ENCODE data around the gene MALAT1.

The MALAT1 gene

GRCh38 chr11:65541093-65541982 lies 42.5 kb downstream of the MALAT1 start:
- H3K4me3 ChIP-seq (ENCODE audit: low read depth, low read length), result peak overlapping the region; percentile 84
- TF ChIP-seq CTCF (IDR thresholded peaks at IDR 0.05; ENCODE audit: control insufficient read depth, extremely low read depth, insufficient read depth), result no peak
- DNase-seq (ENCODE audit: low read depth), result no peak

GRCh38 chr11:65542738-65543390 lies 44.0 kb downstream of the MALAT1 start:
- TF ChIP-seq CTCF (IDR thresholded peaks at IDR 0.05; ENCODE audit: control insufficient read depth, extremely low read depth, insufficient read depth), result no peak
- no peak for DNase-seq (ENCODE audit: low read depth)
- no peak overlapping the region for H3K4me3 ChIP-seq (ENCODE audit: low read depth, low read length)

GRCh38 chr11:65545853-65546216 lies 47.0 kb downstream of the MALAT1 start:
- H3K4me3 ChIP-seq (ENCODE audit: low read depth, low read length), result peak overlapping the region; percentile 42
- TF ChIP-seq CTCF (IDR thresholded peaks at IDR 0.05; ENCODE audit: control insufficient read depth, extremely low read depth, insufficient read depth), result no peak
- DNase-seq (ENCODE audit: low read depth), result no peak

- peak overlapping the region; percentile 42 for H3K4me3 ChIP-seq (ENCODE audit: low read depth, low read length)
Measured at GRCh38 chr11:65546217-65546958, 47.5 kb downstream of the MALAT1 start.

GRCh38 chr11:65547446-65548125 lies 48.7 kb downstream of the MALAT1 start:
- no peak for DNase-seq (ENCODE audit: low read depth)
- TF ChIP-seq CTCF (IDR thresholded peaks at IDR 0.05; ENCODE audit: control insufficient read depth, extremely low read depth, insufficient read depth), result no peak
- no peak overlapping the region for H3K4me3 ChIP-seq (ENCODE audit: low read depth, low read length)

More at GRCh38 chr11:65546217-65546958, 47.5 kb downstream of the MALAT1 start:
- TF ChIP-seq CTCF (IDR thresholded peaks at IDR 0.05; ENCODE audit: control insufficient read depth, extremely low read depth, insufficient read depth), result no peak
- DNase-seq (ENCODE audit: low read depth), result no peak

- H3K4me3 ChIP-seq (ENCODE audit: low read depth, low read length), result no peak overlapping the region
- DNase-seq (ENCODE audit: low read depth), result no peak
- TF ChIP-seq CTCF (IDR thresholded peaks at IDR 0.05; ENCODE audit: control insufficient read depth, extremely low read depth, insufficient read depth), result no peak
Measured at GRCh38 chr11:65548395-65548794, 49.5 kb downstream of the MALAT1 start.

Data from LNCaP clone FGC (cell line).